HTERT RPE-1 (cell line): Measurements from ENCODE around the gene TUBAL3.
"Not testable (repeated sequence)": the region's sequence is repeated elsewhere in the genome, so short reads cannot be mapped to it uniquely, and the experiment has no call there.

Source experiments
- in situ Hi-C: fragments of 300-500 bp; cut with MboI; formaldehyde crosslinking; loops from 4 replicates; pipeline ENCODE4 v1.14.3; 2020; ENCODE audit warnings: low sequenced_read_pairs

Gene TUBAL3

DNA sequence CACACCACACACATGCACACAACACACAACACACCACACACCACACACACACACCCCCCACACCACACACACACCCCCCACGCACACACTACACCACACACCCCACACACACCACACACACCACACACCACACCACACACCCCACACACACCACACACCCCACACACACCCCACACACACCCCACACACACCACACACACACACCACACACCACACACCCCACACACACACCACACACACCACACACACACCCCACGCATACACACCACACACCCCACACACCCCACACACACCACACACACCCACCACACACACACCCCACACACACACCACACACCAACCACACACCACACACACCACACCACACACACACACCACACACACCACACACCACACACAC, 23.4 kb downstream of the TUBAL3 start:
- in situ Hi-C loops: no loop called here

DNA sequence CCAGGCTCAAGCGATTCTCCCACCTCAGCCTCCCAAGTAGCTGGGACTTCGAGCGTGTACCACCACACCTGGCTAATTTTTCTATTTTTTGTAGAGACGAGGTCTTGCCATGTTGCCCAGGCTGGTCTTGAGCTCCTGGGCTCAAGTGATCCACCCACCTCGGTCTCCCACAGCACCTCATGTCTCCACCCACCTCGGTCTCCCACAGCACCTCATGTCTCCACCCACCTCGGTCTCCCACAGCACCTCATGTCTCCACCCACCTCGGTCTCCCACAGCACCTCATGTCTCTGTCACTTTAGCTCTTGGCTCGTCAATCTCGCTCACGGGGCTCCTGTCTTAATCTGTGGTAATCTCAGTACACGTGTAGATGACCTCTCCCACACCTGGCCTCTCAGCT, 24.2 kb downstream of the TUBAL3 start:
- in situ Hi-C loops: not testable (repeated sequence)

DNA sequence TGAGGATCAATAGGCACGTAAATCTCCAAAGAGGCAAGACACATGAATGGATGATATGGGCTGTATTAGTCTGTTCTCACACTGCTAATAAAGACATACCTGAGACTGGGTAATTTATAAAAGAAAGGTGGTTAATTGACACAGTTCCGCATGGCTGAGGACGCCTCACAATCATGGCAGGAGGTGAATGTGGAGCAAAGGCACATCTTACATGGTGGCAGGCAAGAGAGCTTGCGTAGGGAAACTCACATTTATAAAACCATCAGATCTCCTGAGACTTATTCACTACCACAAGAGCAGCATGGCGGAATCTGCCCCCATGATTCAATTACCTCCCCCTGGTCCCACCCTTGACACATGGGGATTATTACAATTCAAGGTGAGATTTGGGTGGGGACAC, 25.4 kb downstream of the TUBAL3 start:
- in situ Hi-C loops: not testable (repeated sequence)

DNA sequence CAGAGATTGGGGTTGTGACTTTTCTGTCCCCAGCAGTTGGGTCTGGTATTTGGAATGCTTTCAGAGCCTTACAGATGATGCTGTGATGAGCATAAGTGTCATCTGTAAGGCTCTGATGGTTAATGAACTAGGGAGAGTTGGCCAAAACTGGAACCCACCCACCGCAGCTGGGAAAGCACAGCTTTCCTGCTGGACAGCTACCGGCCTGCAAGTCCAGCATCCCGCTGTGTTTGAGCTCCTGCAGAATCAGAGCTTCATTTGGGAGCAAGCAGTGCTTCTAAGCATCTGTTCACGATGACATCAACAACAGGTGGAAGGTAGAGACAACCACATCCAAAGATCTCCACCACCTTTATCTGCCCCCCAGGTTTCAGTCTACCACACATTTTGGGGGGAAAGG, 28.2 kb downstream of the TUBAL3 start:
- in situ Hi-C loops: no loop called here

DNA sequence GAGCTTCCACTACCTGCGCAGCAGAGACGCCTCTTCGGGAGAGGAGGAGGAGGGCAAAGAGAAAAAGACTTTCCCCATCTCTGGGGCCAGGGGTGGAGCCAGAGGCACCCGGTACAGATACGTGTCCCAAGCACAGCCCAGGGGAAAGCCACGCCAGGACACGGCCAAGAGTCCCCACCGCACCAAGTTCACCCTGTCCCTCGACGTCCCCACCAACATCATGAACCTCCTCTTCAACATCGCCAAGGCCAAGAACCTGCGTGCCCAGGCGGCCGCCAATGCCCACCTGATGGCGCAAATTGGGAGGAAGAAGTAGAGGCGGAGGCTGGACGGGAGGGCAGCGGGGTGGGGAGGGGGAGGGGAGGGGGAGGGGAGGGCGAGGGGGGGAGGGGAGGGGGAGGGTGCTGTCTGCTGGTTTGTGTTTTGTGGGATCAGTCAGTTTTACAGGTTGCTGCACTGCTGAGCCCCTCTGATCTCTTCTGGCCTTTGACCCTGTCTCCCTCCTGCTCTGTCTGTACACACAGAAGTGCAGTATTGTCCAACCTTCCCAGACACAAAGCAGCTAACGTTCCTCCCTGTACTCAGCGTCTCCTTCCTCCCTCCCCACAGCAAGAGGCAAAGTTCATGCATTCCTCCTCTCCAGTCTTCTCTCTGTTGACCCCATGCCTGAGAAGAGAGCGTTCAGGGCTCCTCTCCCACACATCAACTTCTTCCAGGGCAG, 30.6 kb downstream of the TUBAL3 start:
- in situ Hi-C loops: no loop called here

DNA sequence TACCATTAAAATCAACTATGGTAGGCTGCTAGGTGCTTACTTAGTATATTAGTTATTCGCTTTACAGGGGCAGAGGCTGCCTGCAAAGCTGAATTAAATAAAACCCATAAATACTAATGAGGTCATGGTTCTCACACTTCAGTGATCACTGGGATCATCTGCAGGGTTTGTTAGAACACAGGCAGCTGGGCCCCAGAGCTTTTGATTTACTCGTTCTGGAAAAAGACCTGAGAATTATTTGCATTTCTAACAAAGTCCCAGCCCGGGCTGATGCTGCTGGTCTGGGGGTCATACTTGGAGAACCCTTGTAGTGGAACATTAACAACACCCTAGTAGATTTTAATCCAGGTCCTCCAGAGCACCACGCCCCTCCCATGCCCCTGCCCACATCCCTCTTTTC, 31.3 kb downstream of the TUBAL3 start:
- in situ Hi-C loops: no loop called here

DNA sequence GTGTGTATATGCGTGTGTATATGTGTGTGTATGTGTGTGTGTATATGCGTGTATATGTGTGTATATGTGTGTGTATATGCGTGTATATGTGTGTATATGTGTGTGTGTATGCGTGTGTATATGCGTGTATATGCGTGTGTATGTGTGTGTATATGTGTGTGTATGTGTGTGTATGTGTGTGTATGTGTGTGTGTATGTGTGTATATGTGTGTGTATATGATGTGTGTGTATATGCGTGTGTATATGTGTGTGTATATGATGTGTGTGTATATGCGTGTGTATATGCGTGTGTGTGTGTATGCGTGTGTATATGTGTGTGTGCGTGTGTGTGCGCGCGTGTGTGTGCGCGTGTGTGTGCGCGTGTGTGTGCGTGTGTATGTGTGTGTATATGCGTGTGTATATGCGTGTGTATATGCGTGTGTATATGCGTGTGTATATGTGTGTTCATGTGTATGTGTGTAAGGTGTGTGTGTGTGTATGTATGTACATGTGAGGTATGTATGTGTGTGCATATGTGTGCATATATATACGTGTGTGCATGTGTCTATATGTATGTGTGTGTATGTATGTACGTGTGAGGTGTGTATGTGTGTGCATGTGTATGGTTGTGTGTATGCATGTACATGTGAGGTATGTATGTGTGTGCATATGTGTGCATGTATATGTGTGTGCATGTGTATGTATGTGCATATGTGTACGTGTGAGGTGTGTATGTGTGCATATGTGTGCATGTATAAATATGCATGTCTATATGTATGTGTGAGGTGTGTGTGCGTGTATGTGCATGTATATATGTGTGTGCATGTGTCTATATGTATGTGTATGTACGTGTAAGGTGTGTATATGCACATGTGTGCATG, 33.9 kb downstream of the TUBAL3 start:
- in situ Hi-C loops: no loop called here

DNA sequence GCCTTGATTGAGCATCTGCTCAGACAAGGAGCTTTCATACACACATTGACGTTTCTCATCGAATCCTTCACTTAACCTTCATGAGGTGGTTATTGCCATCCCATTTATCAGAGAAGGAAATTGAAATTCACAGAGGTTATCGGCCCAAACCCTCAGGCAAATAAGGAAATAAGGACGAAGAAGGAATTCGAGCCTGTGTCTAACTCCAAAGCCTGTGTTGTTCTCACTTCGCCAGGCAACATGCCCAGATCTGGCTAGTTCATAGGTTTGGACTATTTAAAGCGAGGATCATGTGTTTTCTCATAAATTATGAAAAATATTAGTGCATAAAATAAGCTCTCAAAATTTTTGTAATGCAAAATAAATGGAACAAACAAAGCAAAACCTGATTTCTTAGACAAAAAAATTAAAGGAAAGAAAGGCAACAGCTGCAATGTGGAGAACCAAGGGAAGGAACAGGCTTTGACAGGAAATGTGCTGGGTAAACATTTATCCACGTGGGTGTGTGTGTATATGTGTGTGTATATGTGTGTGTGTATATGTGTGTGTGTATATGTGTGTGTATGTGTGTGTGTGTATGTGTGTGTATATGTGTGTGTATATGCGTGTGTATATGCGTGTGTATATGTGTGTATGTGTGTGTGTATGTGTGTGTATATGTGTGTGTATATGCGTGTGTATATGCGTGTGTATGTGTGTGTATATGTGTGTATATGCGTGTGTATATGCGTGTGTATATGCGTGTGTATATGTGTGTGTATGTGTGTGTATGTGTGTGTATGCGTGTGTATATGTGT, 35.1 kb downstream of the TUBAL3 start:
- in situ Hi-C loops: no loop called here

DNA sequence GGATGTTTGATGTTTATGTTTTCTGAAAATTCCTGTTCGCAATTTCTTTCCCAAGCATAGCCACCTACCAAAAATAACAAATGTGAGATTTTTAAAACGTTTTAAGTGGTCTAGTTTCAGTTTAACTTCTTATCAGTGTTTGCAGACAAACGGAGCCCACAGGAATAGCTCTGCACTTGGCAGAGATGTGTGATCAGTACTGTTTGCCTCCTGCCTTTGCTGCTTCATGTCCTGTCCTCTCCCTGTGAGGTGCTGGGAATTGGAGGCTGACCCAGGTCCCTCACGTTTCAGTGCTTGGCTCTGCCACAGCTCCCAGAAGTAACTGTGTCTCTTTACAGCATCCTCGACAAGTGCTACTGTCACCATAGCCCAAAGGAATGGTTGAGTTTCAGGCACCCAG, 38.7 kb downstream of the TUBAL3 start:
- in situ Hi-C loops: no loop called here

DNA sequence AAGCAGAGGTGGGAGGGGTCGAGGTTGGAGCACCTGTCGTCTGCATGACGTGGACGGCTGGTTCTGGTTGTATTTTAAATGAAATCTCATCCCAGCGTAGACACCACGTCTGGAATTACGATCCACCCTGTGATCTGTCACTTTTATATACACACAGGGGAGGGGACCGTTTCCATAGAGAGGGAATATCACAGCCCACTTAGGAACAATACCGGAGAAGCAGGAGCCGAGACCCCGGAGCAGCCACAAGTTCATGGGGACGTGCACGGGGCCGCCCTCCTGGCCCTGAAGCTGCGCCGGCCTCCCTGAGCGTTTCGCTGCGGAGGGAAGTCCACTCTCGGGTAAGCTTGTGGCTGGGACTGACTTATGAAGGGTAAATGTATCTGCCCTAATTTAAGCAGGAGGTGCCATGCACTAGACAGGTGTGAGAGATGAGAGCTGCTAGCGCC, 39.7 kb downstream of the TUBAL3 start, which contains the start of gene UCN3:
Gene UCN3 (plus strand): TSS at position 77 of the 449 bp plus-strand sequence. CDS start 8,755 bp downstream, outside the sequence.
- in situ Hi-C loops: no loop called here

DNA sequence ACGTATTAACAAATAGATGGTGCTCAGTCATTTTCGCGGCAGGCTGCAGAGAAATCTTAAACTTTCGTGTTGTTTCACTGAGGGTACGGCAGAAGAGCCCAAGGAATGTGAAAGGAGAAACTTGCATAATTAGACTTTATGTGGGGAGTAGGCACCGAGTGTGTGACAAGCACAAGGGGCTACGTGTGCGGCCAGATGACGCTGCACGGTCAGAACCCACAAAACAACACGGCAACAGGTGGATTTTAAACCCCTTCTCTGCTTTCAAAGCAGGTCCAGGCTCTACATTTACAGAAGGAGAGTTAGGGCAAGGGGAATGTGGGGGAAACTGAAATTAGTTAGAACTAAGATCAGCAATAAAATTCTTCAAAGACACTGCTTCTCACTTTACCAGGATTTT, 40.3 kb downstream of the TUBAL3 start:
- in situ Hi-C loops: no loop called here

DNA sequence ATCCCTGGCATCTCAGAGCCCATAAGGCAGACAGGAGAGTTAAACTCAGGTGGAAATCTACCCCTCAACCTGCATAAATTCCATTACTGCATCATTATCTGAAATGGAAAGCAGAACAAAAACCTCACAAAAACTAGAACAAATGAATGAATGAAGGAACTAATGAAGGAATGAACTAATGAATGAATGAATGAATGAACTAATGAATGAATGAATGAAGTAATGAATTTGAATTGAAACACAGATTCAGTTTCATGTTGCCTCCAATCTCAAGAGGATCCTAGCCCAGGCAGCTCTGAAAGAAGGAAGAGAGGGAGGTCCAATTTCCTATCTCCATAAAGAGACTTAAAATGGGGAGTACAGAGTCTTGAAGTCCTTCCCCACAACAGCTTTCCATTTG, 41.8 kb downstream of the TUBAL3 start:
- in situ Hi-C loops: no loop called here

DNA sequence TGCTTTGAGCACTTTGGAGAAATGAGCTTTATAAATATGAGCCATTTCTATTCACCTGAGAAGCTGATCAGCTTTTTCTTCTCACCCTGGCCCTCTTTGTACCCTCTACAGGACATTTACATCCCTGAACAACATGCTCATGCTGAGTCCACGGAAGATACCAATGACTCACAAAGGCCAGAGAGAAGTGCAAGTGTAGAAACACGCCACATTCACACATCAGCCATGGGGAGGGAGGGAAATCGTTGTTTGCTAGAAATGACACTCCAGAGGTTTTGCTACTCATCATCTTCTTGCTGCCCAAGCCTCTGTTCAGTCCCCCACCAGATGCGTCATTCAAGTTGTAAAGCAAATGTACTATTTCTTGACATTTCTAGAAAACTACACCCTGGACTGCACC, 42.7 kb downstream of the TUBAL3 start:
- in situ Hi-C loops: no loop called here

DNA sequence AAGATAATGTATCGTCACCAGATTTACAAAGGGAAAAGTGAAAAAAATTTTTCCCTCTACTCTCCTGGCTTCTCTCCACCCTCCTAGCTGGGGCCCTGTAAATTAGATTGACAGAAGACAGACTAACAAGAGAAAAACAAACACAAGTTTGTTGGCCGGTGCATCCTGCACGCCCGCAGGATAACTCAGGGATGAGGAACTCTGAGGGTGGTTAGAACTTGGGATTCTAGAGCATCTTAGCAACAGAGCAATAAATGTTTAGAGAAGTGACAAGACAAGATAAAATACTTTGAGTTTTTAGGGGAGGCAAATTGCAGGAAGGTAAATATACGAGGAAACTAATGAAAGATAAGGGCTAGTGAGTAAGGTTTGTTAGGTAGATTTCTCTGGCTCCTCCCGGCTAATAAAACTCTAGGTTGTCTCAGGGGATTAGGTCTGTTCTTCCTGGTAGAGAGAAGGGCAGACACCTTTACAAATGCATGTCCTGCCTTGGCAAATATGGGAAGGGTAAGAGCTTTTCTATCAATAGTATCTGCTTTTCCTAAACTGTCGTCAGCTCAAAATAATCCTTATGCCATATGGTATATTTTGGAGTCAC, 44.2 kb downstream of the TUBAL3 start:
- in situ Hi-C loops: no loop called here

DNA sequence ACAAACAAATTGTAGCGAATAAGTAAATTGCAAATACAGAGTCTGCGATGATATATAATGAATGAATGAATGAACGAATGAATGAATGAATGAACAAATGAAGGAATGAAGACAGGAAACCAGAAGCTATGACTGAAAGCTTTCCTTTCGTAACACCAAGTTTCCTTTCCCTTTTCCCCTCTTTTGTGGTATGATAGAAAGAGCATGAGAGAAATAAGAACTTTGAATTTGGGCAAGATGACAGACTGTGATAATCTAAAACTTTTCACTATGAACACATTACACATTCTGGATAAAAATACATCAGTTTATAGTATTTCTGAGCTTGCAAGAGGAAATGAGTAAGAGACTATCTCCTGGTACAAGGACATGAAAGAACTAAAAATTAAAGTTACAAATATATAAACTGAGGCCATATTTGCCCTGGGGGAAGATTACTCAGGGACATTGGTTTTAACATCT, 48.3 kb downstream of the TUBAL3 start:
- in situ Hi-C loops: no loop called here

DNA sequence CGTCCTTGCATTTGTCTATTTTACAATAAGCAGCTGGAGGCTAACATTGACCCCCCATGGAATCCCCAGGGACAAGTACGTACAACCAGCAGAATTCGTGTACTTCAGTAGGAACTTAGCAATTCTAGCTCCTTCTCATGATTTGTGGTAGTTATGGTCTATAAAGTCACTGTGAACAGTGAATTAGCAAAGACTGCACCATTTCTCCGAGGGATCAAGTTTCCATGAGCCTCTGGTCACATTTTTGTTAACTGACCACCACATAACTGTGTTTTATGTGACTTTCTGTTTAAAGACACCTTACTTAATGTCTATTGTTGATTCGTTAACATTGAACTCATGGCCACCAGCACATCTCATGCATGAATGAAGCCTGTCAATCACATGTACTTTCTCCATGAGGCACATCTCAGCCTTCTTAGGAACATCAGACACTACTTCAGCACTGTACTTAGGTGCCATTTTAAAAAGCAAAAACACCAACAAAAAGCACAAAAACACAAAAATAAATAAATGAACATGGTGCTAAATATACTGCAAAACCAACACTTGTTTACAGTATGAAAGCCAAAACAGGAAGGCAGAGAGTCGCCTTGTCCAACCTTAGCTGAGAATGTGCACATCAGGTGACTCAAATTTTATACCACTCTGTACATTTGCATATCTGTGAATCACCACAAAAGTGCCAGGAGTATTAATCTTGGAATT, 48.9 kb downstream of the TUBAL3 start:
- in situ Hi-C loops: no loop called here

DNA sequence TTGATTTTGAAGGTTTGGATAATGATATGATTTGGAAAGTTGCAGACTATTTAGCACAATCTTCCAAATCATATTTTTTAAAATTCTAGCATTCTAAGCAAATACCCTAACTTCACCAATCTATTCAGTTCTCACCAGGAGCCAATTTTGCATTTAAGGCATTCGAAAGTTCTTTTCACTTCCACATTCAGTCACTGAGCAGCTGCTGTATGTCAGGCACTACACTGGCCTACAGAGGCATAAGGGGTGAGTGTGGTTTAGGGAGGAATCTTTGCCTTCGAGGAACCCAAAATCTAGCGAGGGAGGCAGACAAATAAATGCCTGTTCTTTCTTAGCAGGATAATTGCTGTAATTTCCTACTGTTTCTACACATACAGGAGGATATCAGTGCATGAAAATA, 50.6 kb downstream of the TUBAL3 start:
- in situ Hi-C loops: no loop called here

DNA sequence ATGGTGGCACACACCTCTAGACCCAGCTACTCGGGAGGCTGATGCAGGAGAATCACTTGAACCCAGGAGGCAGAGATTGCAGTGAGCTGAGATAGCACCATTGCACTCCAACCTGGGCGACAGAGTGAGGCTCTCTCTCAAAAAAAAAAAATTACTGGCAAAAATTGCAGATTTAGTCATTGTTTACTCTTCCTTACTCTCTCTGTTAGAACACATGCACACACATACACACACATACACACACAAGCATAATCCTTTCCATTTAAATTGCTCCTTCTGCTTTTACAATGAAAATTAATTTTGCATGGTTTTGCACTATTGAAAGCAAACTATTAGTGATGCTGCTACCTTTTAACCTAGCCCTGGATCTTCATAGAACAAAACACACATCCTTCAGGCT, 55.3 kb downstream of the TUBAL3 start:
- in situ Hi-C loops: no loop called here

DNA sequence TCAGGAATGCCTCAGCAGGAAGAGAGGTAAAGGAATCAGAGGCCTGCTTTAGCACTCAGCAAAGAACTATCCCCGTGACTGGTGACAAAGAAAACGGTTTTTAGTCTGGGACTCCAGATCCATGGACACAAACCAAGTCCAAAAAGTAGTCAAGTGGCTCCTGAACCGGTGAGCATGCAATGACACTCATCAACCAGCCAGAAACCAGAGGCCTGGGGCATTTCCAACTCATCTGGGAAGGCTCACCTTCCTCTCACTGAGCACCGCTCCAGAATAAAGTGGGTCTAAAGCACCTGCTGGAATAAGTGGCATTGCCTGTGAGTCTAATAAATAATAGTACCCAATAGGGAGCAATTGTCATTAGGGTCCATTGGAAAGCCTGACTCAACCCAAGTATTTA, 57.7 kb downstream of the TUBAL3 start:
- in situ Hi-C loops: no loop called here

DNA sequence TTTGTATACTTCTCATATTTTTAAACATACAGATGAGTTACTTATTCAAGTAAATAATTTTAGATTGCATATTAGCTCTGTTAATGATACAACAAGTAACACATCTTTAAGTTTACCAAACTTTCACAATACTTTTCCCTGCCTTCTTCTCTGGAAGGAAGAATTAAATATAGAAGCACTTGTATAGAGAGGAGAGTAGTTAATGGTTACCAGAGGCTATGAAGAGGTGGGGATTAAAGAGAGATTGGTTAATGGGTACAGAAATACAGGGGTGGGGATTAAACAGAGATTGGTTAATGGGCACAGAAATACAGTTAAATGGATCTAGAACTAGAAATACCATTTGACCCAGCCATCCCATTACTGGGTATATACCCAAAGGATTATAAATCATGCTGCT, 59.9 kb downstream of the TUBAL3 start:
- in situ Hi-C loops: no loop called here
